ENCODE measurements around the gene FMO1. TPM values are rescaled to one million over a fixed set of nuclear protein-coding genes. Genes with fewer than 3 reads are reported as not detected.

Gene FMO1
- polyA plus RNA-seq, 1 donor from 2014 or later: not detected

DNA sequence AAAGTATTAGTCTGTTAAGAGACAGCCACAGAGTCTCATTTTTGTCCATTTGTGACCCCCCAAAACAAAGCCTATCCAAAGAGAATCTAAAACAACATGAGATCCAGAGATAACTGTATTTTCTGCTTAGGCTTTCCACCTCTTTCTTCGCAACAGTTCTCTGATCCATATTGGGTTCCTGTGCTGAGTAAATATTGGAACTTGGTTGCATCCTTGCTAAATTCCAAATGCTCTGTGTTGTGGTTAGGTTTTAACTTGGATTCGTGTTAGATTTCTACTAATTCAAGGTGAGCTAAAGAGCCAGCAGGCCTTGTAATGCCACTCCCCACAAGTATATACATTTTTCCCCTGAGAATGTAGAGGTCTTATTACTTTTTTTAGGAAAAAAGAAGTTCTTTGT, 29.2 kb downstream of the FMO1 start:
- Histone ChIP-seq H3K27me3 (ENCODE audit: insufficient read depth, low read depth, low read length) (no peaks in the 10 kb centered on the region), H3K9ac (ENCODE audit: low read length) (no peak overlapping the region), H3K36me3 (ENCODE audit: insufficient read depth, low read length) (no peaks in the 10 kb centered on the region), H2AFZ (ENCODE audit: low read depth, low read length) (no peak overlapping the region), H3K4me2 (ENCODE audit: low read length) (no peak overlapping the region), H4K20me1 (ENCODE audit: insufficient read depth) (no peaks in the 10 kb centered on the region), H3K9me2 (ENCODE audit: insufficient read depth, low read length) (no peaks in the 10 kb centered on the region), H3K27ac (ENCODE audit: low read length) (no peak overlapping the region), H3K79me2 (replicated peaks; ENCODE audit: insufficient read depth, low read length) (no peaks in the 10 kb centered on the region), H3K4me3 (ENCODE audit: low read length) (no peak overlapping the region), H3K9me3 (ENCODE audit: low read length) (no peaks in the 10 kb centered on the region), H3F3A (ENCODE audit: insufficient read depth, low read length, poor library complexity, severe bottlenecking) (no peaks in the 10 kb centered on the region)
- no peak for TF ChIP-seq RAD21 (conservative IDR thresholded peaks at IDR 0.05)
- TF ChIP-seq REST (IDR thresholded peaks at IDR 0.05; ENCODE audit: borderline replicate concordance): no peak
- no peak for TF ChIP-seq SMC3 (conservative IDR thresholded peaks at IDR 0.05; ENCODE audit: poor library complexity)

- Histone ChIP-seq H3K4me2 (ENCODE audit: low read length) (no peak overlapping the region), H2AFZ (ENCODE audit: low read depth, low read length) (no peak overlapping the region), H3K27ac (ENCODE audit: low read length) (no peak overlapping the region), H3K9ac (ENCODE audit: low read length) (no peak overlapping the region), H3K27me3 (ENCODE audit: insufficient read depth, low read depth, low read length) (no peaks in the 10 kb centered on the region), H3K9me2 (ENCODE audit: insufficient read depth, low read length) (no peaks in the 10 kb centered on the region), H3K36me3 (ENCODE audit: insufficient read depth, low read length) (no peaks in the 10 kb centered on the region), H3K79me2 (replicated peaks; ENCODE audit: insufficient read depth, low read length) (no peaks in the 10 kb centered on the region), H3K9me3 (ENCODE audit: low read length) (no peaks in the 10 kb centered on the region), H4K20me1 (ENCODE audit: insufficient read depth) (no peaks in the 10 kb centered on the region), H3K4me3 (ENCODE audit: low read length) (no peak overlapping the region), H3F3A (ENCODE audit: insufficient read depth, low read length, poor library complexity, severe bottlenecking) (no peaks in the 10 kb centered on the region)
- TF ChIP-seq EP300 (conservative IDR thresholded peaks at IDR 0.05; ENCODE audit: poor library complexity, severe bottlenecking) (no peak), RAD21 (conservative IDR thresholded peaks at IDR 0.05) (no peak), SMC3 (conservative IDR thresholded peaks at IDR 0.05; ENCODE audit: poor library complexity) (no peak), EZH2 (IDR thresholded peaks at IDR 0.05; ENCODE audit: borderline replicate concordance, insufficient read depth, low read length, poor library complexity, severe bottlenecking) (no peak), MXI1 (conservative IDR thresholded peaks at IDR 0.05; ENCODE audit: poor library complexity, severe bottlenecking) (no peak), REST (IDR thresholded peaks at IDR 0.05; ENCODE audit: borderline replicate concordance) (no peak), POLR2AphosphoS5 (IDR thresholded peaks at IDR 0.05) (no peak), TAF1 (IDR thresholded peaks at IDR 0.05; ENCODE audit: low read depth) (no peak)
- TF ChIP-seq, protein P1, sequence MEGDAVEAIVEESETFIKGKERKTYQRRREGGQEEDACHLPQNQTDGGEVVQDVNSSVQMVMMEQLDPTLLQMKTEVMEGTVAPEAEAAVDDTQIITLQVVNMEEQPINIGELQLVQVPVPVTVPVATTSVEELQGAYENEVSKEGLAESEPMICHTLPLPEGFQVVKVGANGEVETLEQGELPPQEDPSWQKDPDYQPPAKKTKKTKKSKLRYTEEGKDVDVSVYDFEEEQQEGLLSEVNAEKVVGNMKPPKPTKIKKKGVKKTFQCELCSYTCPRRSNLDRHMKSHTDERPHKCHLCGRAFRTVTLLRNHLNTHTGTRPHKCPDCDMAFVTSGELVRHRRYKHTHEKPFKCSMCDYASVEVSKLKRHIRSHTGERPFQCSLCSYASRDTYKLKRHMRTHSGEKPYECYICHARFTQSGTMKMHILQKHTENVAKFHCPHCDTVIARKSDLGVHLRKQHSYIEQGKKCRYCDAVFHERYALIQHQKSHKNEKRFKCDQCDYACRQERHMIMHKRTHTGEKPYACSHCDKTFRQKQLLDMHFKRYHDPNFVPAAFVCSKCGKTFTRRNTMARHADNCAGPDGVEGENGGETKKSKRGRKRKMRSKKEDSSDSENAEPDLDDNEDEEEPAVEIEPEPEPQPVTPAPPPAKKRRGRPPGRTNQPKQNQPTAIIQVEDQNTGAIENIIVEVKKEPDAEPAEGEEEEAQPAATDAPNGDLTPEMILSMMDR (IDR thresholded peaks at IDR 0.05; ENCODE audit: poor library complexity, severe bottlenecking): no peak
Observed at GRCh38 chr1:171279234-171279633, 30.9 kb downstream of the FMO1 start.
